HG02642 (cell line): ENCODE measurements around the gene MMP25.
A peak's percentile ranks its signal among the peaks of the same experiment; 100 is the strongest.
"Not testable (repeated sequence)": the region's sequence is repeated elsewhere in the genome, so short reads cannot be mapped to it uniquely, and the experiment has no call there.

Experiments
- ATAC-seq: cut with Tn5 transposase; IDR thresholded peaks from one replicate; pipeline ENCODE4 v1.9.1; 2021; ENCODE audit warnings: mild to moderate bottlenecking; ENCODE audit not compliant: unreplicated experiment, poor library complexity

Gene MMP25

DNA sequence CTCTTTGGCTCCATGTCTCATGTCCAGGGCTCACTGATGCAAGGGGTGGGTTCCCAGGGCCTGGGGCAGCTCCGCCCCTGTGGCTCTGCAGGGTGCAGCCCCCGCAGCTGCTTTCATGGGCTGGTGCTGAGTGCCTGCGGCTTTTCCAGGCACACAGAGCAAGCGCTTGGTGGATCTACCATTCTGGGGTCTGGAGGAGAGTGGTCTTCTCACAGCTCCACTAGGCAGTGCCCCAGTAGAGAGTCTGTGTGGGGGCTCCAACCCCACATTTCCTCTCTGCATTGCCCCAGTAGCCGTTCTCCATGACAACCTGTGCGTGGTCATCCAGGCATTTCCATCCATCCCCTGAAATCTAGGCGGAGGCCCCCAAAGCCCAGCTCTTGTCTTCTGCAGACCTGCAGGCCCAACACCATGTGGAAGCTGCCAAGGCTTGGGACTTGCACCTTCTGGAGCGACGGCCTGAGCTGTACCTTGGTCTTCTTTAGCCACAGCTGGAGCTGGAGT, 24.3 kb downstream of the MMP25 start:
- no peak for ATAC-seq

GRCh38 chr16:3071655-3072054, 25.3 kb downstream of the MMP25 start:
- no peak for ATAC-seq

DNA sequence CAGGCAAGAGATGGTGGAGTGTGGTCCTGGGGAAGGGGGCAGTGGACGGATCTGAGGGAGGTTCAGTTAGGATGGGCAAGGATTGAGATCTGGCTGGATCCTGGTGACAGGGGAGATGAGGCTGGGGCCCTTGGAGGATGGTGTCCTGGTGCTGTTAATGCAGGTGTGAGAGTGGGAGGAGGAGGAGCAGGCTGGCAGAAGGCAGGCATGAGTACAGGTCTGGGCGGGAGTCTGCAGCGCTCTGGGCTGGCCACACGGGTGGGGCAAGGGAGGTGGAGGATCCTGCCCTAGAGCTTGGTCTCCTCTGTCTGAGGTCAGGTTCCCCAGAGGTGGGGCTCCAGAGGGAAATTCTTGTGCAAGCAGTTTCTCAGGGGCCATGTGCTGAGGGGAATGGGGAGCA, 25.8 kb downstream of the MMP25 start:
- ATAC-seq = not testable (repeated sequence)

GRCh38 chr16:3072576-3073263, 26.4 kb downstream of the MMP25 start:
- not testable (repeated sequence) for ATAC-seq

DNA sequence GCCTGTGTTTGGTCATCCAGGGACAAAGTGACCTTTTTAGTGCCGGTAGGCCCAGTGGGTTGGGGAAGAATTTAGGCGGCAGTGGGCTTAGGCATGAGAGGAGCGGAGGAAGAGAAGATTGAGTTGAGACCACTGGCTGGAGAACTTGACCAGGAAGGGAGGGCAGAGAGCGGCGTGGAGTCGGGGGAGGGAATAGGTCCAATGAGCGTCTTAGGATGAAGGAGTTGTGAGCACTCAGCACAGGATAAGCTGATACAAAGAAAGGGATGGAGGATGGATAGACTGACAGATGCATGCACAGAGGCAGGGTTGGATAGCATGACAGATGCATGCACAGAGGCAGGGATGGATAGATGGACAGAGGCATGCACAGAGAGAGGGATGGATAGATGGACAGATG, 27.1 kb downstream of the MMP25 start:
- no peak for ATAC-seq

- ATAC-seq = peak; percentile 51
Observed at GRCh38 chr16:3074860-3075522, 28.6 kb downstream of the MMP25 start.

DNA sequence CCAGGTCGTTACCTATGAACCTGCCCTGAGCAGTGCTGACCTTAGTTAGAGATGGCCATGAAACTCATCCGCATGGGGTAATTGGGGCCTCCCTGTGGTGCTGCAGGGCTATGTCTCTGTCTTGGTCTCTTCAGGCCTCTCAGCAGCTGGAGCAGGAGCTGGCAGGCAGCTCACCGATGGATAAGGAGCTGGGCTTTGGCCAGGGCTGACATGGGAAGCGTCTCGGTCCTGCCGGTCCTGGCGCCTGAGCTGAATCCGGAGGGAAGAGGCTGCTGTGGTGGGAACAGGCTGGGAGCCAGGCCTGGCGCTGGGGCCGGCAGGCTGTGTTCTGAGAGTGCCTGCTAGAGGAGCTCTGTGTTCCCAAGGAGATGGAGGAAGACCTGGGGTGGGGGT, 29.2 kb downstream of the MMP25 start:
- no peak for ATAC-seq

DNA sequence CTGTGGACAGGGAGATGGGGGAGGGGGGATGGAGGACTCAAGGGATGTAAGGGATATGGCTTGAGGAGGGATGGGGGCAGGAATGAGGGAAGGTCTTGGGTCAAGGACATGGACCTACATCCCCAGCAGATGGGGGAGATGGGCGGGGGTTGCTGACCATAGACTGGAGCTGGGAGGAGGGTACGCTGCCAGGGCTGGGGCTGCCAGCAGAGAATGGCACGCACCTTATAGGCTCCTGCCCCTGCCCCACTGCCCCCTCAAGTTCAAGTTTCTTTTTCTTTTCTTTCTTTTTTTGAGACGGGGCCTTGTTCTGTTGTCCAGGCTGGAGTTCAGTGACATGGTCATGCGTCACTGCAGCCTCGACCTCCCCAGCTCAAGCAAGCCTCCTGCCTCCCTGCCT, 29.6 kb downstream of the MMP25 start:
- not testable (repeated sequence) for ATAC-seq

DNA sequence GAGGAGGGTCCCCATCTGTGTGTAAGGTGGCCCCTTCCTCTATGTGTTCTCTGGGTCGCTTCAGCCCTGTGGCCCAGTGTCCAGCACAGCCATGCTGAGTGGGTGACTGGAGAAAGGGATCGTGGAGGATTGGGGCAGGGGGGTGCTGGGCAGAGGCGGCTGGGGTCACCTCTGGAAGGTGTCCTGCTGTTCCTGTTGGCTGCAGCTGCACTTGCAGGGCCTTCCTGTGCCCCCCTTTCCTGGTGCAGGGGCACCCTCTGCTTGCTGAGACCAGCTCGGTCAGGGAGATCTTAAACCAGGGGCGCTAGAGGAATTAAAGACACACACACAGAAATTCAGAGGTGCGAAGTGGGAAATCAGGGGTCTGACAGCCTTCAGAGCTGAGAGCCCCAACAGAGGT, 30.2 kb downstream of the MMP25 start:
- no peak for ATAC-seq

- ATAC-seq = no peak
Observed at GRCh38 chr16:3080024-3080423, 33.7 kb downstream of the MMP25 start.

DNA sequence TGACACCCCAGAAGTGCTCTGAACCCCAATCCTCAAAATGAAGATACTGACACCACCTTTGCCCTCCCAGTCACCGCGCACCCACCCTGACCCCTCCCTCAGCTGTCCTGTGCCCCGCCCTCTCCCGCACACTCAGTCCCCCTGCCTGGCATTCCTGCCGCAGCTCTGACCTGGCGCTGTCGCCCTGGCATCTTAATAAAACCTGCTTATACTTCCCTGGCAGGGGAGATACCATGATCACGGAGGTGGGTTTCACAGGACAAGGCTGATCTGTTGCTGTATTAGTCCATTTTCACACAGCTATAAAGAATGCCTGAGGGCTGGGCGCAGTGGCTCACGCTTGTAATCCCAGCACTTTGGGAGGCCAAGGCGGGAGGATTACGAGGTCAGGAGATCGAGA, 35.6 kb downstream of the MMP25 start:
- ATAC-seq = not testable (repeated sequence)

DNA sequence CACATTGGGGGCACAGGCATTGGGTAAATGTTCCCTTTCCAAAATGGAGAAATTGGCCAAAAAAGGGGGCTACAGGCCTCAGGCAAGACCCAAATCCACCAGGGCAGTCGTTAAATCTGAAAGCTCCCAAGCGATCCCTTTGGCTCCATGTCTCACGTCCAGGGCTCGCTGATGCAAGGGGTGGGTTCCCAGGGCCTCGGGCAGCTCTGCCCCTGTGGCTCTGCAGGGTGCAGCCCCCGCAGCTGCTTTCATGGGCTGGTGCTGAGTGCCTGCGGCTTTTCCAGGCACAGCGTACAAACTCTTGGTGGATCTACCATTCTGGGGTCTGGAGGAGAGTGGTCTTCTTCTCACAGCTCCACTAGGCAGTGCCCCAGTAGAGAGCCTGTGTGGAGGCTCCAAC, 37.0 kb downstream of the MMP25 start:
- ATAC-seq = not testable (repeated sequence)

DNA sequence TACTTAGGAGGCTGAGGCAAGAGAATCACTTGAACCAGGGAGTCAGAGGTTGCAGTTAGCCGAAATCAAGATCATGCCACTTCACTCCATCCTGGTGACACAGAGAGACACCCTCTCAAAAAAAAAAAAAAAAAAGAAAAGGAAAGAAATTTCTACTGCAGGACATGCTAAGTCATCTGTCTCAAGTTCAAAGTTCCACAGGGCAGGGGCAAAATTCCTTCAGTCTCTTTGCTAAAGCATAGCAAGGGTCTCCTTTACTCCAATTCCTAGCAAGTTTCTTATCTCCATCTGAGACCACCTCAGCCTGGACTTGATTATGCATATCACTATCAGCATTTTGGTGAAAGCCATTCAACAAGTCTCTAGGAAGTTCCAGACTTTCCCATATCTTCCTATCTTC, 38.1 kb downstream of the MMP25 start:
- ATAC-seq = no peak

GRCh38 chr16:3084969-3085670, 38.8 kb downstream of the MMP25 start:
- no peak for ATAC-seq

- ATAC-seq = no peak
Observed at GRCh38 chr16:3085868-3086595, 39.7 kb downstream of the MMP25 start.

- ATAC-seq = no peak
Observed at GRCh38 chr16:3086596-3087242, 40.4 kb downstream of the MMP25 start.

GRCh38 chr16:3087243-3088235, 41.2 kb downstream of the MMP25 start:
- ATAC-seq = no peak

DNA sequence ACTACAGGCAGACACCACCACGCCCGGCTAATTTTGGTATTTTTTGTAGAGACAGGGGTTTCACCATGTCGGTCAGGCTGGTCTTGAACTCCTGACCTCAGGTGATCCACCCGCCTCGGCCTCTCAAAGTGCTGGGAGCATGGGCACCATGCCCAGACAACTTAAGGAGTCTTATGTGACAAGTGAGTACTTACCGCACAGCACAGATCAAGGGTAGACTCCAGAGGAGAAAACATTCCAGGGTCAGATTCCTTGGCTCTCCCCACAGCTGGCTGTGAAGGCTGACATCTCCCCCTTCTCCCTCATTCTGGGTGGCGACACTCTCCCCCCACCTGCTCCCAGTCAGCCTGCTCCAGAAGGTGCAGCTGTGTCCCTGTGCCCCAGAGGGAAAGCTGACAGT, 42.1 kb downstream of the MMP25 start:
- no peak for ATAC-seq
